ENCODE measurements around the gene LRP1. TPM values are rescaled to one million over a fixed set of nuclear protein-coding genes. Genes with fewer than 3 reads are reported as not detected.

The LRP1 gene
- total and polyA plus RNA-seq, 2 of the 13 experiments (the other 11 are each of a cell fraction or from before 2014, with no cell fraction given): 14.7 to 30.8 TPM

- TF ChIP-seq ZNF703 (CRISPR knock-in tag; IDR thresholded peaks at IDR 0.05; ENCODE audit: borderline replicate concordance): 0 out of 2 replicates have a peak, but pooled peaks have one; percentile 68
- TF ChIP-seq, protein P1, sequence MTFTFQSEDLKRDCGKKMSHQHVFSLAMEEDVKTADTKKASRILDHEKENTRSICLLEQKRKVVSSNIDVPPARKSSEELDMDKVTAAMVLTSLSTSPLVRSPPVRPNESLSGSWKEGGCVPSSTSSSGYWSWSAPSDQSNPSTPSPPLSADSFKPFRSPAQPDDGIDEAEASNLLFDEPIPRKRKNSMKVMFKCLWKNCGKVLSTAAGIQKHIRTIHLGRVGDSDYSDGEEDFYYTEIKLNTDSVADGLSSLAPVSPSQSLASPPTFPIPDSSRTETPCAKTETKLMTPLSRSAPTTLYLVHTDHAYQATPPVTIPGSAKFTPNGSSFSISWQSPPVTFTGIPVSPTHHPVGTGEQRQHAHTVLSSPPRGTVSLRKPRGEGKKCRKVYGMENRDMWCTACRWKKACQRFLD (CRISPR knock-in tag; IDR thresholded peaks at IDR 0.05; ENCODE audit: borderline replicate concordance): peak; percentile 31; the same call in 1 of the 2 replicates
- peak; percentile 68; the same call in 1 of the 2 replicates for TF ChIP-seq FOXC1 (CRISPR knock-in tag; IDR thresholded peaks at IDR 0.05; ENCODE audit: borderline replicate concordance)
- peak; percentile 95 for TF ChIP-seq XRCC5 (optimal IDR thresholded peaks at IDR 0.05; ENCODE audit: low read length)
- TF ChIP-seq AHR (CRISPR knock-in tag; IDR thresholded peaks at IDR 0.05): no peak
- no peak for TF ChIP-seq ATAD3A (CRISPR knock-in tag; IDR thresholded peaks at IDR 0.05)
- TF ChIP-seq, protein P2, sequence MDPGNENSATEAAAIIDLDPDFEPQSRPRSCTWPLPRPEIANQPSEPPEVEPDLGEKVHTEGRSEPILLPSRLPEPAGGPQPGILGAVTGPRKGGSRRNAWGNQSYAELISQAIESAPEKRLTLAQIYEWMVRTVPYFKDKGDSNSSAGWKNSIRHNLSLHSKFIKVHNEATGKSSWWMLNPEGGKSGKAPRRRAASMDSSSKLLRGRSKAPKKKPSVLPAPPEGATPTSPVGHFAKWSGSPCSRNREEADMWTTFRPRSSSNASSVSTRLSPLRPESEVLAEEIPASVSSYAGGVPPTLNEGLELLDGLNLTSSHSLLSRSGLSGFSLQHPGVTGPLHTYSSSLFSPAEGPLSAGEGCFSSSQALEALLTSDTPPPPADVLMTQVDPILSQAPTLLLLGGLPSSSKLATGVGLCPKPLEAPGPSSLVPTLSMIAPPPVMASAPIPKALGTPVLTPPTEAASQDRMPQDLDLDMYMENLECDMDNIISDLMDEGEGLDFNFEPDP (CRISPR knock-in tag; conservative IDR thresholded peaks at IDR 0.05): 0 out of 2 replicates have a peak, but pooled peaks have one; percentile 35
- TF ChIP-seq AKAP8 (CRISPR knock-in tag; IDR thresholded peaks at IDR 0.05): no peak
- peak; percentile 29; the same call in 1 of the 2 replicates for TF ChIP-seq SALL2 (CRISPR knock-in tag; IDR thresholded peaks at IDR 0.05)
- no peak for TF ChIP-seq ZNF850 (CRISPR knock-in tag; conservative IDR thresholded peaks at IDR 0.05)
- TF ChIP-seq ZKSCAN5 (CRISPR knock-in tag; IDR thresholded peaks at IDR 0.05): no peak
- TF ChIP-seq ZNF574 (CRISPR knock-in tag; IDR thresholded peaks at IDR 0.05): peak; percentile 88
- TF ChIP-seq, protein P3, sequence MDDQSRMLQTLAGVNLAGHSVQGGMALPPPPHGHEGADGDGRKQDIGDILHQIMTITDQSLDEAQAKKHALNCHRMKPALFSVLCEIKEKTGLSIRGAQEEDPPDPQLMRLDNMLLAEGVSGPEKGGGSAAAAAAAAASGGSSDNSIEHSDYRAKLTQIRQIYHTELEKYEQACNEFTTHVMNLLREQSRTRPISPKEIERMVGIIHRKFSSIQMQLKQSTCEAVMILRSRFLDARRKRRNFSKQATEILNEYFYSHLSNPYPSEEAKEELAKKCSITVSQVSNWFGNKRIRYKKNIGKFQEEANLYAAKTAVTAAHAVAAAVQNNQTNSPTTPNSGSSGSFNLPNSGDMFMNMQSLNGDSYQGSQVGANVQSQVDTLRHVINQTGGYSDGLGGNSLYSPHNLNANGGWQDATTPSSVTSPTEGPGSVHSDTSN (CRISPR knock-in tag; IDR thresholded peaks at IDR 0.05; ENCODE audit: borderline replicate concordance): no peak
- TF ChIP-seq, protein P4, sequence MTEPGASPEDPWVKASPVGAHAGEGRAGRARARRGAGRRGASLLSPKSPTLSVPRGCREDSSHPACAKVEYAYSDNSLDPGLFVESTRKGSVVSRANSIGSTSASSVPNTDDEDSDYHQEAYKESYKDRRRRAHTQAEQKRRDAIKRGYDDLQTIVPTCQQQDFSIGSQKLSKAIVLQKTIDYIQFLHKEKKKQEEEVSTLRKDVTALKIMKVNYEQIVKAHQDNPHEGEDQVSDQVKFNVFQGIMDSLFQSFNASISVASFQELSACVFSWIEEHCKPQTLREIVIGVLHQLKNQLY (CRISPR knock-in tag; IDR thresholded peaks at IDR 0.05): no peak
- TF ChIP-seq LBX2 (CRISPR knock-in tag; IDR thresholded peaks at IDR 0.05; ENCODE audit: borderline replicate concordance): no peak
- TF ChIP-seq STAT5B (CRISPR knock-in tag; IDR thresholded peaks at IDR 0.05): no peak
- no peak for TF ChIP-seq ZNF124 (CRISPR knock-in tag; IDR thresholded peaks at IDR 0.05)
- TF ChIP-seq ZSCAN9 (CRISPR knock-in tag; IDR thresholded peaks at IDR 0.05; ENCODE audit: borderline replicate concordance): 0 out of 2 replicates have a peak, but pooled peaks have one; percentile 18
- TF ChIP-seq NCOR1 (IDR thresholded peaks at IDR 0.05; ENCODE audit: borderline replicate concordance, low read length): peak; percentile 87
- TF ChIP-seq ZNF260 (CRISPR knock-in tag; IDR thresholded peaks at IDR 0.05; ENCODE audit: borderline replicate concordance, low read depth): no peak
- TF ChIP-seq ZNF354B (CRISPR knock-in tag; IDR thresholded peaks at IDR 0.05): no peak
These were observed 26.2 kb upstream of the LRP1 start (continued) for GRCh38 chr12:57101892-57102695.

All from HepG2 (cell line).